Measurements from ENCODE around the gene TEX12.

- TF ChIP-seq, protein P1, sequence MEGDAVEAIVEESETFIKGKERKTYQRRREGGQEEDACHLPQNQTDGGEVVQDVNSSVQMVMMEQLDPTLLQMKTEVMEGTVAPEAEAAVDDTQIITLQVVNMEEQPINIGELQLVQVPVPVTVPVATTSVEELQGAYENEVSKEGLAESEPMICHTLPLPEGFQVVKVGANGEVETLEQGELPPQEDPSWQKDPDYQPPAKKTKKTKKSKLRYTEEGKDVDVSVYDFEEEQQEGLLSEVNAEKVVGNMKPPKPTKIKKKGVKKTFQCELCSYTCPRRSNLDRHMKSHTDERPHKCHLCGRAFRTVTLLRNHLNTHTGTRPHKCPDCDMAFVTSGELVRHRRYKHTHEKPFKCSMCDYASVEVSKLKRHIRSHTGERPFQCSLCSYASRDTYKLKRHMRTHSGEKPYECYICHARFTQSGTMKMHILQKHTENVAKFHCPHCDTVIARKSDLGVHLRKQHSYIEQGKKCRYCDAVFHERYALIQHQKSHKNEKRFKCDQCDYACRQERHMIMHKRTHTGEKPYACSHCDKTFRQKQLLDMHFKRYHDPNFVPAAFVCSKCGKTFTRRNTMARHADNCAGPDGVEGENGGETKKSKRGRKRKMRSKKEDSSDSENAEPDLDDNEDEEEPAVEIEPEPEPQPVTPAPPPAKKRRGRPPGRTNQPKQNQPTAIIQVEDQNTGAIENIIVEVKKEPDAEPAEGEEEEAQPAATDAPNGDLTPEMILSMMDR (IDR thresholded peaks at IDR 0.05) = no peak
- TF ChIP-seq POLR2A (IDR thresholded peaks at IDR 0.05) (no peak), POLR2AphosphoS5 (IDR thresholded peaks at IDR 0.05) (no peak)
These were observed 10.4 kb downstream of the TEX12 start for GRCh38 chr11:112177589-112177988.
